ENCODE data around the gene DLL3.
"Not testable (repeated sequence)": the region's sequence is repeated elsewhere in the genome, so short reads cannot be mapped to it uniquely, and the experiment has no call there.

The DLL3 gene

DNA sequence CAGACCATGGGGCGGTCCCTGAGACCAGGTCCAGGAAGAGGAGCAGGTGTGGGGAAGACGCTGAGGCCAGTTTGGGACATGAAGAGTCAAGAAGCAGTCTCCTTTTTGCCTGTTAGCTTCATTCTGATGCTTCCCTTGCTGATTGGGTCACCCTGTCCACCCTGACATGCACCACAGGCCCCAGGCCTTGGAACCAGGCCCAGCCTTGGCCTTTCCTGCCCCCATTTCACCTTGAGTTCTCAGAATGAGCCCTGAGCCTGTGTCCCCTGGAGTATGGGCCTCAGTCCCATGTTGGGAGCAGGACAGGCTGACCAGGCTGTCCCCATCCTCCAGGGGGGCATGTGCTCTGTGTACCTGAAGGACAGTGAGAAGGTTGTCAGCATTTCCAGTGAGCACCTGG, 23.0 kb upstream of the DLL3 start:
- TF ChIP-seq, protein P1, sequence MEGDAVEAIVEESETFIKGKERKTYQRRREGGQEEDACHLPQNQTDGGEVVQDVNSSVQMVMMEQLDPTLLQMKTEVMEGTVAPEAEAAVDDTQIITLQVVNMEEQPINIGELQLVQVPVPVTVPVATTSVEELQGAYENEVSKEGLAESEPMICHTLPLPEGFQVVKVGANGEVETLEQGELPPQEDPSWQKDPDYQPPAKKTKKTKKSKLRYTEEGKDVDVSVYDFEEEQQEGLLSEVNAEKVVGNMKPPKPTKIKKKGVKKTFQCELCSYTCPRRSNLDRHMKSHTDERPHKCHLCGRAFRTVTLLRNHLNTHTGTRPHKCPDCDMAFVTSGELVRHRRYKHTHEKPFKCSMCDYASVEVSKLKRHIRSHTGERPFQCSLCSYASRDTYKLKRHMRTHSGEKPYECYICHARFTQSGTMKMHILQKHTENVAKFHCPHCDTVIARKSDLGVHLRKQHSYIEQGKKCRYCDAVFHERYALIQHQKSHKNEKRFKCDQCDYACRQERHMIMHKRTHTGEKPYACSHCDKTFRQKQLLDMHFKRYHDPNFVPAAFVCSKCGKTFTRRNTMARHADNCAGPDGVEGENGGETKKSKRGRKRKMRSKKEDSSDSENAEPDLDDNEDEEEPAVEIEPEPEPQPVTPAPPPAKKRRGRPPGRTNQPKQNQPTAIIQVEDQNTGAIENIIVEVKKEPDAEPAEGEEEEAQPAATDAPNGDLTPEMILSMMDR (IDR thresholded peaks at IDR 0.05; ENCODE audit: low read depth, low read length) = no peak
- no peak overlapping the region for H3K4me3 ChIP-seq (replicated peaks in 1 of 2; ENCODE audit: low read depth in 2 of 2, low read length in 2 of 2)
- DNase-seq (ENCODE audit: low read depth in 2 of 2) = no peak

DNA sequence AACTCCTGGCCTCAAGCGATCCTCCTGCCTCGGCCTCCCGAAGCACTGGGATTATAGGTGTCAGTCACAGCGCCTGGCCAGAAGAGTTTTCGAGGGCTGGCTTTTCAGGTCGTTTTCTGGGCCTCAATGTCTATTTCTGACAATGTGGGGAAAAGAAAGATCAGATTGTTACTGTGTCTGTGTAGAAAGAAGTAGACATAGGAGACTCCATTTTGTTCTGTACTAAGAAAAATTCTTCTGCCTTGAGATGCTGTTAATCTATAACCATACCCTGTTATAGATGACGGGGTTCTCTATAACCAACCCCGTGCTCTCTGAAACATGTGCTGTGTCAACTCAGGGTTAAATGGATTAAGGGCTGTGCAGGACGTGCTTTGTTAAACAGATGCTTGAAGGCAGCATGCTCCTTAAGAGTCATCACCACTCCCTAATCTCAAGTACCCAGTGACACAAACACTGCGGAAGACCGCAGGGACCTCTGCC, 19.4 kb upstream of the DLL3 start:
- not testable (repeated sequence) for DNase-seq (ENCODE audit: low read depth in 2 of 2)

DNA sequence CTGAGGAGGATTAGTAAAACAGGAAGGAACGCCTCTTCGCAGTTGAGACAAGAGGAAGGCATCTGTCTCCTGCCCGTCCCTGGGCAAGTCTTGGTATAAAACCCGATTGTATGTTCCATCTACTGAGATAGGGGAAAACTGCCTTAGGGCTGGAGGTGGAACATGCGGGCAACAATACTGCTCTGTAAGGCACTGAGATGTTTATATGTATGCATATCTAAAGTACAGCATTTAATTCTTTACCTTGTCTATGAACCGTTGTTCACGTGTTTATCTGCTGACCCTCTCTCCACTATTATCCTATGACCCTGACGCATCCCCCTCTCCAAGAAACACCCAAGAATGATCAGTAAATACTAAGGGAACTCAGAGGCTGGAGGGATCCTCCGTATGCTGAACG, 18.8 kb upstream of the DLL3 start:
- DNase-seq (ENCODE audit: low read depth in 2 of 2) = no peak
- no peak overlapping the region for H3K4me3 ChIP-seq (replicated peaks in 1 of 2; ENCODE audit: low read depth in 2 of 2, low read length in 2 of 2)
- TF ChIP-seq, protein P1 (IDR thresholded peaks at IDR 0.05; ENCODE audit: low read depth, low read length) = no peak

More for the DNA sequence above, 19.4 kb upstream of the DLL3 start:
- not testable (repeated sequence) for H3K4me3 ChIP-seq (replicated peaks in 1 of 2; ENCODE audit: low read depth in 2 of 2, low read length in 2 of 2)

DNA sequence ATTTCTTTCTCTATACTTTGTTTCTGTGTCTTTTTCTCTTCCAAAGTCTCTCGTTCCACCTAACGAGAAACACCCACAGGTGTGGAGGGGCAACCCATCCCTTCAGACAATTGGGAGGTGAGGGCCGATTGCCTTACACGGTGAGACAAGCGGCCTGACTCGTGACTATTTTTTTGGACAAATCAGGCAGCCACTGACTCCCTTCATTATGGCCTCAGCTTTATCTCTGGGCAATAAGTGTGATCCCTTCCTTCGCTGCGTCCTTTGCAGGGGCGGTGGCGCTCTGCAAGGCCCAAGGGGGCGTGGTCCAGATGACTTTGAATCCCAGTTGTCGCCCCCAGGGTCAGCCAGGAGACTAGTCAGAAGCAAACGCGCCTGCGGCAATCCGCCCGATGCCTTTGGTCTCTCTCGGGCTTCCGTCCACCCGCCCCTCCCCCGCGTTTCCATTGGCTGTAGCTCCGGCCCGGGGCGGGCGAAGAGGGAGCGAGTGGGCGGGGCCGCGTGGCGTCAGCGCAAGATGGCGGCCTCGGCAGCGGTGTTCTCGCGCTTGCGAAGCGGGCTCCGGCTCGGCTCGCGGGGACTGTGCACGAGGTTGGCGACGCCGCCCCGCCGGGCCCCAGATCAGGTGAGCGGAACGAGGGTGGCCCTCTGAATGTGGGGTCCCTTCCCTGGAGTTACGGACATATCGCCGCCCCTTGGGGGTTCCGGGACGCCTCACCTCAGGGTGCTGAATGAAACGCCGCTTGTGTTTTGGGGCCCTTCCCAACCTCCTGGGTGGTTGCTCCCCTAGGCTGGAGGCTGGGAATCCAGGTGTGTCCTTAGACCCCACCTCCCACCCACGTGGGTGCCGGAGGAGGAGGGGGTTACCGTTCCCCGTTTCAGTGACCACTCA, 18.2 kb upstream of the DLL3 start, which contains the start of gene TIMM50:
TIMM50 (plus strand) TSS at position 502 of the 892 bp plus-strand sequence; CDS start at position 518, 16 bp downstream.
- TF ChIP-seq, protein P1 (IDR thresholded peaks at IDR 0.05; ENCODE audit: low read depth, low read length) = no peak
- H3K4me3 ChIP-seq (replicated peaks in 1 of 2; ENCODE audit: low read depth in 2 of 2, low read length in 2 of 2) = peak within 1 kb of the TSS; percentile 99 to 100
- DNase-seq (ENCODE audit: low read depth in 2 of 2) = peak; percentile 91 to 94

DNA sequence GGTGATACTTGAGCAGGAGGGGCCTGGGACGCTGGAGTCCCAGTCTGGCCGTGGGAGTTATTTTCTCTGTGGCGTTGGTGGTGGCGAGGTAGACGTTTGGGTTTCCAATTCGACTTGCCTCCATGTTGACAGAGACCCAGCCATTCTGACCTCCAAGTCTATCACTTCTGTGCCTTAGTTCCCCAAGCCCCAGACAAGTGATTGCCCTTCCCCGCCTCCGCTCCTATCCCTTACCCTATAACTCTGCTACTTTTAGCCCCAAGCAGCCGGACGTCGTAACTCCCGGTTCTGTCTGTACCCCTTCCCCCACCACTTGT, 17.6 kb upstream of the DLL3 start:
- H3K4me3 ChIP-seq (replicated peaks in 1 of 2; ENCODE audit: low read depth in 2 of 2, low read length in 2 of 2) = peak overlapping the region; percentile 99 to 100
- DNase-seq (ENCODE audit: low read depth in 2 of 2) = no peak
- TF ChIP-seq, protein P1 (IDR thresholded peaks at IDR 0.05; ENCODE audit: low read depth, low read length) = no peak

DNA sequence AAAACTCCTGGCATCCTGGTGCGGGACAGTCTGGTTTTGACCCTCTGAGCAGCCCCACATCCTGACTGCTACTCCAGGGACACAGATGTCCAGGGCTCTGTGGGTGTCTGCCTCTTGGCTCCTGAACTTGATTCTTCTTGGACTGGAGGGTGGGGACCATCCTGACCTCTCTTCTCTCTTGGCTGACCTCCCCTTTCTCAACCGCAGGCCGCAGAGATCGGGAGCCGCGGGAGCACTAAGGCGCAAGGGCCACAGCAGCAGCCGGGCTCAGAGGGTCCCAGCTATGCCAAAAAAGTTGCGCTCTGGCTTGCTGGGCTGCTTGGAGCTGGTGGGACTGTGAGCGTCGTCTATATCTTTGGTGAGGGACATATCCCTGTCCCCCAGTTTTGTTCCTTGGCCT, 17.1 kb upstream of the DLL3 start:
- H3K4me3 ChIP-seq (replicated peaks in 1 of 2; ENCODE audit: low read depth in 2 of 2, low read length in 2 of 2) = peak overlapping the region; percentile 99 to 100
- DNase-seq (ENCODE audit: low read depth in 2 of 2) = no peak
- TF ChIP-seq, protein P1 (IDR thresholded peaks at IDR 0.05; ENCODE audit: low read depth, low read length) = no peak

DNA sequence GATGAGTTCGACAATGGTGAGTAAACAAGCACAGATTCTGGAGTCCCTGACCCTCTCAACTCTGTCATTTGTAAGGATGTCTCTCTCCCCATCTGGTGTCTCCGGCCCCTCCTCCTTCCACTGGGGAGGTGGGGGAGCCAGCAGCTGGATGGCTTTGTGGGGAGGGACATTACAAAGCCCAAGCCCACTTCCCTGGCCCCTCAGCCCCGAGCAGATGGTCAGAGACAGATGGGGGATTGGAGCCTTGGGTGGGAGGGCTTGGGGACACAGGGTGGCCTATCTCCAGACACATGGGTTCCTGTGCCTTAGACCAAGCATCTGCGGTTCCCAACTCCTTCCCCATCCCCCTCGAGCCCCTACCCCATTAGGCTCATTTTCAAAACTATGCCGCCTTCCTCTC, 15.6 kb upstream of the DLL3 start:
- TF ChIP-seq, protein P1 (IDR thresholded peaks at IDR 0.05; ENCODE audit: low read depth, low read length) = no peak
- no peak overlapping the region for H3K4me3 ChIP-seq (replicated peaks in 1 of 2; ENCODE audit: low read depth in 2 of 2, low read length in 2 of 2)
- no peak for DNase-seq (ENCODE audit: low read depth in 2 of 2)

All from cardiac fibroblast (primary cell).